Colon (tissue), 2 donors: Measurements from ENCODE around the gene CCDC33.

Source experiments
- FAIRE-seq: peaks from 2 replicates; lab custom pipeline; 2012; peaks lifted over from hg19 to GRCh38; lab: Jason Lieb, UNC
- donor health status: control.
- donor health status: control.

CCDC33 gene

DNA sequence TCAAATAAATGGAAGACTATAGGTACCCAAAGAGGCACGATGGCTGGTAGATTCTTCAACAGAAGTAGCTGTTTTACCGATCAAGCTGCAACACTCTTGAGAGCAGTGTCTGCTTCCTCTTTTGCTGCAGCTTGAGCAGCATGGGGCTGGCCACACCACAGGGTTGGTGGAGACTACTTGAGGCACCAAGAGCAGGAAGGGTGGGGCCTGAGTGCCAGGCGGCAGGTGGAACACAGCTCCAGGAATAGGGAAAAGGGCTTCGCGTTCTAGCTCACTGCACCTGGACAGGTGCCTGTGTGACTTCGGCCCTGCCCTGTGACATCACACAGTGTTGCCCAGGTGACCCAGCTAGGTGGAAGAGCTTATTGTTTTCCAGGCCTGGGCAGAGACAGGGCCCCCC is at the start of gene CCDC33:
Gene CCDC33, plus strand, starts transcription at position 365 of the 400 bp plus-strand sequence. CDS start 394 bp downstream, outside the sequence.
- no peak for FAIRE-seq

DNA sequence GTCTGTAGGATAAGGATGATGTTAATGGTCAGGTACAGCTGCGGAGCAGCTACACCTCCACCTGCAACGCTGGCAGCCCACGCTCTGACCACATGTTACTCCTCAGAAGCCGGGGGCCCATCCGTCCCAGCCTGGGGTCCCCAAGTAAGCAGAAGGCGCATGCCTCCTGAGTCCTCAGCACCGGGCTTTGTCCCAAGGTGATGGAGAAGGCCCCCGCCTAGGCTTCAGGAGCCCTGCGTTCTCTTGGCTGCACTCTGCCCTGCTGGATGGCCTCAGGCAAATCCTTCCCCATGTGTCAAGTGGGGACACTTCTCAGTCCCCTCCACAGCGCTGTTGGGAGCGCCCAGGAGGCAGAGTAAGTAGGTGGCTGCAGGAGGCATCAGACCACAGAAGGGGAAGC is 47.9 kb upstream of the CCDC33 start:
- FAIRE-seq, result no peak

DNA sequence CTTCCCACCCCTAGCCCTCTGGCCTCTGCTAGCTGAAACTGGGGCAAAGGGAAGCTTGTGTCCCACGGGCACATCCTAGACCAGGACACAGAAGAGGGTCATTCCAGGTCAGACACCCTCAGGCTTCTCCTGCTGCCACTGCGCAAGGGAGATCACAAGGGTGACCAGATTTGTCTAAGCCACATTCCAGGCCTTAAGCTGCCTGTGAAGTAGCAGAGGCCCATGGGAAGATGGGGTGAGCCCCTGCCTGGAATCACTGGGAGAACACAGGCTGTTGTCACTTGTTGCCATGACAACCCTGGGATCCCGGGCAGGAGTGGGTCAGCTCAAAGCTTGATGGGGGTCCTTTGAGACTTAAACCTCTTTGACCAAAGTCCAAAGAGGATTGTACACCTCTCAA is 44.3 kb upstream of the CCDC33 start:
- FAIRE-seq, result no peak

DNA sequence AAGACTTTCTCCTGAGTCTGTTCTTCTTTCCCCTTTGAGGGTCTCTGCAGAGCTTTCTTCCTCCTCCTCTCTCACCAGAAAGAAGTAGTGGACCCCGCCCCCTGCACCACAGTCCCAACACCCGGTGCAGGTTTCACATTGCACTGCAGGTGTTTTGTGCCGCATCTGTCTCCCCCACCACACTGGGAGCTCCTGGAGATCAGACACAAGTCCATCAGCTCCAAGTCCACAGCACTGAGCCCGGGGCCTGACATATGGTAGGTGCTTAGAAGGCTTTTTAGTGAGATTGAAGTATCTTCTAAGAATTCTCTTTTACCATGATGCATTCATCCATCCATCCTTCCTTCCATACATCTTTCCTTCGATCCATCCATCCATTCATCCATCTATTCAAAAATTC is 43.4 kb upstream of the CCDC33 start:
- no peak for FAIRE-seq

DNA sequence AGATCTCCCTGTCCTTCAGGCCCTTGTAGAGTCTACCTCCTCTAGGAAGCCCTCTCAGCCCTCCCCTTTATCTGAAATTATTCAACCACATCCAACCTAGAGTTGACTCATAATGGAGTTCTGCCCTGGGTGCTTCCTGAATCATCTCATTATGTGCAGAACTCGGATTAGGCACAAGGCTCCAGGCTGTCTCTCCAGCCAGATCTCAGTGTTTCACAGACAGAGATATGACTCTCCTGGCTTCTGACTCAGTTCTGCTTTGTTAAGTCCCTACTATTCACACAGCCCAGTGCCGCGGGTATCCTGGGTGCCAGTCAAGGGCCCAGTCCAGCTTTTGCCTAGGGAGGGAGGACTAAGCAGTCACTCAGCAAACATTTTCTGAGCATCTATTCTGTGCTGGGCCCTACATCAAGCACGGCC is 42.8 kb upstream of the CCDC33 start:
- FAIRE-seq, result no peak

DNA sequence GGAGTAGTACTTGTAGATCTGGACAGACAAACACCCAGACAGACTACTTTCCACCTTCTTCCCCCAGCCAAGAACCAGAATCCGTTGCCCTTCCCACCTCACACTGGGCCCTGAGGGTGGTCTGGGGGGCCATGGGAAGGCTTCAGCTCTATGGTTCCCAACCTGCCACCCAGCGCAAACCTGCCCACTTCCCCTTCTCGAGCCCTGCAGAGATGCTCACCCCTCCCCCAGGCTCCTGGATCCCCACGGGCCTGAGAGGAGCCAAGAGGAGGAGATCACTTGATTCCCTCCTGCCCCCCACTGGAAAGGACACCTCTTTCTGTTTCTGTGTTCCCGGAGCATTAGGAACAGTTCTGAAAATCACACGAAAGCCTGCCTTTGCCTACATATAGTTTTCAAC is 42.2 kb upstream of the CCDC33 start:
- FAIRE-seq, result no peak

DNA sequence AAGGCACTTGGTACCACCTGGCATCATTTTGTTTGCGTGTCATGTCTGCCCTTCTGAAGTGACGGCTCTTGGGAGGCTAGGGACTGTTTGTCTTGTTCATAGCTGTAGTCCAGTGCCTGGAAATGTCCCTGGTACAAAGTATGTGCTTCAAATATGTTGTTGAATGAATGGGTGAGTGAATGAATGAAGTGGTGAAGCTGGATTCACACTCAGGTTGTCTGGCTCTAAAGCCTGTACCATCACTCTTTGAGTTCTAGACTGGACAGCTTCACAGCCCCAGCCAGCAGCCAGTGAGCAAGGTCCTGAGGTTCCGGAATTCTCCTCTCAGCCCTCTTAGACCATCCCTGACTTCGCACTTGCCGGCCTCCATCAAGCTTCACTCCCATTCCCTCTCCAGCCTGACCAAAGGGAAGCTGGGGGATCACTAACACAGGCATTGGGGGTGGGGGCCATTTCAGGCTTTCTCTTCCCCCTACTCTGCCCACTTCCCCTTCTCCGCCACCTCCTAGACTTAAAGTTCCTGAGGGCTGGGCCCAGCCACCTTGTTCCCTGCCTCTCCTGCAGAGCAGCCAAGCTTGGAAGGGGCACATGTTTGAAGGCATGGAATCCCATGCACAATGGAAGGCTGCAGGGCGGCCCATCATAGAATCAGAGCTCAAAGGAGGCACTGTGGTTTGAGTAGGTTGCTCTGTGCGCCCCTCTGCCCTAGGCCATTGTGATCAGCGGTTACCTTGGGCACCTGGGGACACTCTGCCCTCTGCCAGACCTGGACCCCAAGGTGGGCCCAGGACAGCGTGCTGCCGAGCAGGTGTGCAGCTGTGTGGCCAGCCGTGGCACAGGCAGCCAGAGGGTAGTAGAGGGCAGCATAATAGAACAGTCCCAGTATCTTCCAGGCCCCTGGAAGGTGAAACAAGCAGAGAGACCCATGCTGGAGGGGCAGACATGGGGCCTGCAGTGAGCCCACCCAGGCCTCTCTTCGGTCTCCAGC is 41.3 kb upstream of the CCDC33 start:
- FAIRE-seq, result no peak

DNA sequence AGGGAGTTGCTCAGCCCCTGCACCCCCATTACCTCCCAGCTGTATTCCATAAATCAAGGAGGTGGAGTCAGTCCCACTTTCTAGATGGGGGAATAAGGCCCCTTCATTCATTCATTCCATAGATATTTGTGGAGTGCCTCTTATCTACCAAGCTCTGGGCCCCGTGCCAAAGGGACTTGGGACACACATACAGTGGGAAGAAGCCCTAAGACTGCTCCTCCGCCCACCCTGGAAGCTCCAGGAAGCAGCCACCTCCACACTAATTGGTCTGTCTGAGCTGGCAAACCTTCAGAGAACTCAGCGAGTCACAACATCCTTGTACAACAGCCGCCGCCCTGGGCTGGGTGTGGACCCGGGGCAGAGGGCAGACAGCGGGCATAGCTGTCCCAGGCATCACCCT is 40.0 kb upstream of the CCDC33 start:
- FAIRE-seq, result no peak

DNA sequence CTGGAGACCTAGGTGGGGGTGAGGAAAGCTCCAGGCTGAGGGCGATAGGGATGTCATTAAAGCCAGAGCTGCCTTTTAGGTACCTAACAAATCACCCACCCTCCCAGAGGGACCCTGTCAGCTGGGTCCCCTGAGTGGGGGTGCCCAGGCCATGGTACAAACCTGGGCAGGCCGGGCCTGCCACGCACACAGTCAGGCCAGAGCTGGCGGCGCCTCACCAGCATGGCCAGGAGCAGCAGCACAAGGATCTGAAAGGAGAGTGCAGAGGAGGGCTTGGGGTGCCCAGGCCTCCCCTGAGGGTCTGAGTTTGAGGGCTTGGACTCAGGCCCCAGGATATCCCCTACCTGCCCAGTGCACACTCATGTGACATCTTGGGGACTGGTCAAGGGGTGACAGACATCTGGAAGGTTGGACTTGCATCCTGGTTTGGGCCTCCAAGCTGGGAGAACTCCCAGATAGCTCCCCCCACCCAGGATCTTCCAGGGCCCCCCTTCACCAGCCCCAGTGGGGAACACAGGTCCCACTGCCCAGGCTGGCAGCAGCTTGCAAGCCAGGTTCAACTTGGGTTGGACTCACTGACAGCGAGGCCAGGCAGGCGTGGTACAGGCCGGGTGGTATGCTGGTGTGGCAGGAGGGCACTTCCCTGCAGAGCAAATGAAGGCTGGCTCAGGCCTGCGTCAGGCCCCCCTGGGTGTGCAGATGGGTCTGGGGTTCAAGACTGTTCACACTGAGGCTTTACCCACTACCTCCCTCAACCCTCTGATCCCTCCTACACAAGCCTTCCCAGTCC is 38.8 kb upstream of the CCDC33 start:
- no peak for FAIRE-seq

DNA sequence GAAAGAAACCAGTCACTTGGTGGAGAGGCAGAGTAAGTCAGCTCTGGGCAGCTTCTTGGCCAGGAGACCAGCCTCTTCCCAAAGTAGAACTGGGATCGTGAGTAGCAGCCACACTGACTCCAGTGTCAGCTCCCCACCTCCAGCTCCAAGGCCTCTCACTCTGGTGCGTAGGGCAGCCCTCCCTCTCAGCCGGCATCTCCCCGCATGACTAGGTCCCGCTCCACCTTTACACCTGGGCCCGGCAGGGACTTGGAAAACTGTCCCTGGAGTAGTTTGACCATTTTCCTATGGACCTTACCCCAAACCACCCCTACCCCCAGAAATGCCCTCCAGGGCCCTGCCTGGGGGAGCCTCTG is 36.9 kb upstream of the CCDC33 start:
- FAIRE-seq, result no peak

DNA sequence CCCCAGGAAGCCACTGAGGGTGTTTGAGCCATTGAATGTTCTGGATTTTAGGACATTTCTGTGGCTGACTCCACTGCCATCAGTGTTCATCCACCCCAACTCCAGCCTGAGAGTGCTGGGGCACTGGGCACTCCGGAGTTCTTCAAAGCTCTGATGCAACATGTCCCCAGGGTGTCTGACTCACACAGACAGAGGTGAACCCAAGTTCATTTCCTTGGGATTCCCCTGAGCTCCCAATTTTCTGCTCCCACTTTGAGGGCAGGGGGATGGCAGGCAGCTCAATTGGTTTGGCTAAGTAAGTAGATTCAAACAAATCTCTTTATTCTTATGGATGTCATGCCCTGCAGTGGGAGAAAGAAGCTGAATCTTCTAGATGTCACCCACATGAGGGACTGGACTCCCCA is 35.7 kb upstream of the CCDC33 start:
- no peak for FAIRE-seq

DNA sequence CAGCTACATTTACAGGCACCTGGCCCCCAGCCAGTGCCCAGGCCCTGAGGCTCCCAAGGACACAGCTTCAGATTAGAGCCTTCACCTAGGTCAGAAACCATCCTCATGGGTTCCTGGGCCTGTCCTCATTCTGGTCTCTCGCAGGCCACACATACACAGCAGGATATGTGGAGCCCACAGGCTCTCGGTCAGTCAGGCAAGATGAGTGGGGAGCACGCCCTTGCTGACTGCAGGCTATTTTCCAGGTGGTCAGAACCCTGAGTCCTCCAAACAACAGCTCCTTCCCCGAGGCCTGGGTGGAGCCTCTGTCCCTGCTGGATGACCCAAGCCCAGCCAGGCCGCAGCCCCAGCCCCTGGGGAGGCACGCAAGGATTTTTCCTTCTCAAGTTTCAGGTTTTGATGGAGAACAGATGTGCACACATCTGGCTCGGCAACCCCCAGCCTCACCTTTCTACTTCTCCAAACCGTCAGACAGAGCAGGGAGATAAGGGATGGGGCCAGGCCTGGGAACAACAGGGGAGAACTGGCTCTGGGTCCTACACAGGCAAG is 35.2 kb upstream of the CCDC33 start:
- FAIRE-seq, result no peak

DNA sequence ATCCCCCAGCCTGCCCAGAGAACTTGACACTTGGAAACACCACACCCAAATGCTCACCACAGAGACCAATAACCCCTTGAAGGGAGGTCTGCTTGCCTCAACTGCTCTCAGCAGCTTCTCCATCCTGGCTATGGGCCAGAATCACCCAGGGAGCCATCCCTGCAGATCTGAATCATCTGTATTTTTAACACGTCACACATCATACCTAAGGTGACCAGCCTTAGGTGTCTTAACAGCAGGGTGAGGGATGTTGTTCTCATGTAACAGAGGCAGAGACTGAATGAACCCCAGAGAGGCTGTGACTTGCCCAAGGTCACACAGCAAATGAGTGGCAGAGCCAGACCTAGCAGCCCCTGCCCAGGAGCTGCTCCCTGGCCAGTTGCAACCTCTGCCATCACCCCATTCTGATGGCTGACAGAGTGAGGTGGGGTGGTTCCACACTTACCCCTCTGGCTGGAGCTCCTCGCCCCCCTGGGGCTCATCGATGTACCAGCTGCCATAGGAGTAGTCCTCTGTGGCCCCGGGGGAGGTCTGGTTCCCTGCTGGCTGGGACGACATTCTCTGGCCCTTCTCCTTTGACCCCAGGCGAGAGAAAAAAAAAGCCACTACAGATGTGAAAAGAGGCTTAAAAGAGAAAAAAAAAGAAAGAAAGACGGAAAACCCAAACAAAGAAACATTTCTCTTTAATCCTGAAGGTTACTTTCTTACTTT is 34.3 kb upstream of the CCDC33 start:
- no peak for FAIRE-seq

DNA sequence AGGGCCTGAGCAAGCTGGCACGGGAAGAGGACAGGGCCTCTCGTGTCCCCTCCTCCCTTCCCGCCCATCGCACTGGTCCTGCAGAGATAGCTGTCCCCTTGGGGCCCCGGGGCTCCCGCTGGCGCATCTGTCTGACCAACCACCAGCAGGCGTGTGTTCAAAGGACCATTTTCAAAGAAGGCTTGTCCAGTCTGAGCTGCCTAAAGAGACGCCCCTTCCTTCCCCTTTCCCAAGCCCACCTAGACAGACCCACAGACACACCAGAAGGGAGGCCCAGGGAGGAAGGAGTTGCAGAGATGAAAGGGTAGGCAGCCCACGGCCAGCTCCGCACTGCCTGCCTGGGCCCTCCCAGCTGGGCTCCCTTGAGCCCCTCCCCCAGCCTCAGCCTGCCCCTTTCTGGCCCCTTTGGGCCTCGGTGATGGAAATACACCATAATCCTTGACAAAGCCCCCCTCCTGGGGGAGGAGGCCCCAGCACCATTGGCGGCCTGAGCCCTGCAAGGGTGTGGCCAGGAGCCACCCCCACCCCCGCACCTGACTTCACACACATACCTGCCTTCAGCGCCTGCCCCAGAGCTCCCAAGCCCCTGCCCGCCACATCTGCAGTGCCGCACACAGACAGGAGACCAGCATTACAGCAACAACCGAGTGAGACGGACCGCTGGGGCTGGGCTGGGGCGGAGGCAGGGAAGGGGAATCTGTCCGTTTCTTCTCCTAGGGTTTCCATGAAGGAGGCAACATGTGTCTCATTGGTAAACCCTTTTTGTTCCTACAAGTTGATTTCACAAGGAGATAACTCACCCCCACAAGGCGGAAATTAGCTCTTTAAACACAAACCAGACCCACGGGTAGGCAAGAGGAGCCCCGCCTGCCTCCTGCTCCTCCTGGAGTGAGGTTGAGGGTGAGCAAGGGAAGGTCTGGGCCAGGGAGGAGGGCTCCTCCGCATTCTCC is 33.4 kb upstream of the CCDC33 start, which contains the start of gene STRA6:
Gene STRA6, minus strand, starts transcription at position 336 of the 950 bp plus-strand sequence. CDS start 520 bp downstream, outside the sequence.
- FAIRE-seq, result no peak

DNA sequence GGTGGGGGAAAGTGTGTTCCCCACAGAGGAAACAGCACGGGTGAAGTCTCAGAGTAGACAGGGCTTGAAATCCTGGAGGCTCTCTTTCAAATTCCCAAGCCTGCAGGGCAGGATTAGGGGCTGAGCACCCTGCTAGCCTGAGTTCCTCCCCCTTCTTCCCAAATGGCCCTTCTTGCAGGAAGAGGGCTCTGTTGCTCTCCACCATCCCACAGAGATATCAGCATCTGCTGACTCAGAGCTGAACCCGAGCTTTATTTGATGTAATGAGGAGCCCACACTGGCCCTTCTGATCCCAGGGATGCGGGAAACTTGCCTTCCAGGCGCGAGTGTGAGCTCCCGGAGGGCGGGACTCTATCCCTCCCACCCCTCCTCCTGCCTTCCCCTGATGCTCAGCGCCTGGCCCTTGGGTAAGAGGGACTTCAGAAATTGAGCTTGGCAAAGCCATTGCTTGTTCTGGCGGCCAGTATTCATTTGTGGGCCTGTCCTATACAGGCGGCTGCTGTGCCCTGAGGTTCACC is 32.2 kb upstream of the CCDC33 start:
- FAIRE-seq, result no peak

DNA sequence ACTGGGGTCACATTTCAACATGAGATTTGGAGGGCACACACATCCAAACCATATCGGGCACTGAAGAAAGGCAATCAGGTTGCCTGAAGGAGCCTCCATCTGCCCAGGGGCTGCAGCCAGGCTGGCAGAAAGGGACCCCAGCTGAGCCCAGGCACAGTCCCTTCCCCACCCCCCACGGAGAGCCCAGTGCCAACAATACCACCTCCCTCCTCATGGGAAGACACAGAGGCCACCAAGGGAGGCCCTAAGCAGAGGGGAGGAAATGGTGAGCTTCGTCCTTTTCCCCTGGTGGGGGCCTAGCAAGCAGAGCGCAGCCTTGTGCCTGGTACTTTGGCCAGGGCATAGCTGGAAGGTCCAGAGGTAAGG is 30.6 kb upstream of the CCDC33 start:
- no peak for FAIRE-seq

DNA sequence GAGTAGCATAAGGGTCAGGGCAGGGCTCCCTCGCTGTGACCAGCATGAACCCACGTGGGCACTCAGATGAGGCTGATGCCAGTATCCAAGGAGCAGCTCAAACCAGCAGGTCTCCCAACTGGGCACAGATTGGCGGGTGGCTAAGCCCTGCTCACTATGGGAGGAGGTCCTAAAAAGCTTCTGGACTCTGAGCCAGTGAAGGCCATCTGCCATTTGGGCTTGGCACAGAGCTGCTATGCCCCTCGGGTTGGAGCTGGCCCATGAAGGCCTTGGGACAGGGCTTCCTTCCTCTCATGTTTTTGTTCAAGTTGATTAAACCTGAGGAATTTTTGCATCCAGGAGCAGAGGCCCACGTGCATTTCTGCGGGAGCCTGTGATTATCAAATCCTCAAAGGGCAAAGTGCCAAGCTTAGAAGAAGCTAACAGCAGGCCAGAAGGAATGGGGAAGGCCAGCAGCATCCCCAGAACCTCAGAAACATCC is 29.3 kb upstream of the CCDC33 start:
- FAIRE-seq, result no peak

DNA sequence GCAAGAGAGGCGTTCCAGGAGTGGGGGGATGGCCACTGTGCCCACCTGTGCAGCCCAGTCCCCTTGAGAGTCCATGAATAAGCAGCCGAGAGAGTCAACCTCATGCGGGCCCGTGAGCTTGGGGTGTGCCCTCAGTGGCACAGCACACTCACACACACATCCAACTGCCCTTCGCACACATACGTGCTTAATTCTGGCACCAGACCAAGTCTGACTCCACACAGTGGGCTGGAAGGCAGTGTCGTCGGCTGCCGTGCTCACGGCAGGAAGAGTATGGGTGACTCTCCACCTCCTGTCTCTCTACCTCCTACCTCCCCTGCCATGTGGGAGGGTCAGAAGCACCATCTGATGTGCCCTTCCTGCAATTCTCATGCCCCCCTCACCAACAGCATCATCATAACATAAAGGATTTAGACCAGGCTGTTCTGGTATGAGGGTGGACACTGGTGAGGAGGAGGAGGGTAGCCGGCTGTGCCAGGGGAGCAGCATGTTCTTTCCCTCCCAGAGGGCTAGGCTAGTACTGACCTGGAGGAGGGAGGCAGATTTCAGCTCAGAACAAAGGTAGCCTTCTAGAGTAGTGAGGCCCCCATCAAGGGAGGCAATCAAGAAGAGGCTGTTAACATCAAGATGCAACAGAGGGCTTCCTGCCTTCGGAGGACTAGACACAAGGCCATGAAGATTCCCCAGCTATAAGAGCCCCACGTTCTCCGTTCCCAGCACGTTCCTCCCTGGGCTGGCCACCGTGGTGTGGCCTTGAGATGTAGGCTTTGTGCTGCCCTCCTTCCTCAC is 28.3 kb upstream of the CCDC33 start:
- FAIRE-seq, result no peak

DNA sequence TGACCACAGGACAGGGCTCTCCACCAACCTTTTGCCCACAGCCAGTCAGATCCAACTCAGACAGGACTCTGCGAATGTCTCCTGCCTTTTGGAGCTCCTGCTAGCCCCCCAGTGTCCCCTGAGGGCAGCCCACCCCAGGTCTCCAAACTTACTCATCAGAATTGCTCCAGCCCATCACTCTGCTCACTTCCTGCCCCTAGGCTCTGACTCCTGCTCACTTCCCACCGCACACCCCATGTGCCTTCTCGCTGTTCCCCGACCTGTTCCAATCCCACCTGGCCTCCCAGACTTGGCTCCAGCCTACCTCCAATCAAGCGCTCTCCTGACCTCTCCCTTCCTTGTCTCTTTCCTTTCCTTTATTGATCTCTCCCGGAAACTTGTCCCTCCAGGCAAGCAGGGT is 27.6 kb upstream of the CCDC33 start:
- no peak for FAIRE-seq
